Choroid plexus epithelial cell (primary cell): ENCODE measurements around the gene ABCB6.

Experiments used
- DNase-seq: peaks from one replicate; pipeline ENCODE4 v3.0.0-alpha.2; 2010; ENCODE audit warnings: low read depth
- H3K4me3 ChIP-seq: 2 replicates; pipeline ENCODE4 v1.5.1; 2011; ENCODE audit warnings: low read depth, mild to moderate bottlenecking, control low read depth, low read length, moderate library complexity
- TF ChIP-seq, protein P1 (sequence below): conservative IDR thresholded peaks from 2 replicates; pipeline ENCODE4 v1.5.1; 2011; ENCODE audit warnings: low read depth, mild to moderate bottlenecking, control low read depth, inconsistent platforms, low read length, moderate library complexity

Gene ABCB6

DNA sequence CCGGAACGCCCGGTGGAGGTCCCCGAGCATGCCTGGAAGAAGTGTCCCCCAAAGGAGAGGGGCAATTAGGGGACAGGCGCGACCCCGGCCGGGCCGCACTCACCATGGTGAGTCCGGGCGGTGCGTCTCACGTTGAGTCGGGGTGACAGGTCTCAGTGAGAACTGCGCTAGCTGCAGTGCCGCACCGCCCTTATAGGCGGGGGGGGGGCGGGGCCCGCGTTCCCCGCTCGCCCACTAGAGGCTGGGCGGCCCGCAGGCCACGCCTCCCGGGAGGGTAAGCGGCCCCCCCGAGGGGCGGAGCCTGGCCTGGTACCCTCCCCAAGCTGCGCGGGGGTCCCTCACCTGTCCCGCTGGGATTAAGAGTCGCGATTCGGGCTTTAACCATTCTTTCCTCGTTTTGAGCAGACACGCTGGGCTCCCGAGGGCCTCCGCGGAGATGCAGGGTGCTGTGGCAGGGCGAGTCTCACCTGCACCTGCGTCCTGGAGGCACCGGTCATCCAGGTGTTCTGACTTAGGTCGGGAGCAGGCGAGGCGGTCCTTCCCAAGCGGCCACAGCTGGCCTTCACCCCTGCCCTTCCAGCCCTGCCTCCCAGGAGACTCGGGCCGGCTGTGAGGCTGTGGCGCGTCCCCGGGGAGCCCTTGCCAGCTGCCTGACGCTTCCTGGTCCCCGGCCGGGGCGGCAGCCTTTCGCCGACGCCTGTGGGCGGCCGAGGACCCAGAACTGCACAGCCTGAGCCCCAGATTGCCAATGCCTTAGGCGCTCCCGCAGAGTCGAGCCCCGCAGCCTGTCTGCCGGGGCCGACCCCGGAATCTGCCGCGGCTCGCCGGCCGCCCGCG, 35.2 kb upstream of the ABCB6 start, which contains the start of gene TUBA4A:
Gene TUBA4A, minus strand, starts transcription at position 166 of the 837 bp plus-strand sequence. Its CDS starts 60 bp downstream, at position 106.
- TF ChIP-seq, protein P1, sequence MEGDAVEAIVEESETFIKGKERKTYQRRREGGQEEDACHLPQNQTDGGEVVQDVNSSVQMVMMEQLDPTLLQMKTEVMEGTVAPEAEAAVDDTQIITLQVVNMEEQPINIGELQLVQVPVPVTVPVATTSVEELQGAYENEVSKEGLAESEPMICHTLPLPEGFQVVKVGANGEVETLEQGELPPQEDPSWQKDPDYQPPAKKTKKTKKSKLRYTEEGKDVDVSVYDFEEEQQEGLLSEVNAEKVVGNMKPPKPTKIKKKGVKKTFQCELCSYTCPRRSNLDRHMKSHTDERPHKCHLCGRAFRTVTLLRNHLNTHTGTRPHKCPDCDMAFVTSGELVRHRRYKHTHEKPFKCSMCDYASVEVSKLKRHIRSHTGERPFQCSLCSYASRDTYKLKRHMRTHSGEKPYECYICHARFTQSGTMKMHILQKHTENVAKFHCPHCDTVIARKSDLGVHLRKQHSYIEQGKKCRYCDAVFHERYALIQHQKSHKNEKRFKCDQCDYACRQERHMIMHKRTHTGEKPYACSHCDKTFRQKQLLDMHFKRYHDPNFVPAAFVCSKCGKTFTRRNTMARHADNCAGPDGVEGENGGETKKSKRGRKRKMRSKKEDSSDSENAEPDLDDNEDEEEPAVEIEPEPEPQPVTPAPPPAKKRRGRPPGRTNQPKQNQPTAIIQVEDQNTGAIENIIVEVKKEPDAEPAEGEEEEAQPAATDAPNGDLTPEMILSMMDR, result no peak
- peak within 1 kb of the TSS; percentile 60 for H3K4me3 ChIP-seq
- DNase-seq, result peak; percentile 55

DNA sequence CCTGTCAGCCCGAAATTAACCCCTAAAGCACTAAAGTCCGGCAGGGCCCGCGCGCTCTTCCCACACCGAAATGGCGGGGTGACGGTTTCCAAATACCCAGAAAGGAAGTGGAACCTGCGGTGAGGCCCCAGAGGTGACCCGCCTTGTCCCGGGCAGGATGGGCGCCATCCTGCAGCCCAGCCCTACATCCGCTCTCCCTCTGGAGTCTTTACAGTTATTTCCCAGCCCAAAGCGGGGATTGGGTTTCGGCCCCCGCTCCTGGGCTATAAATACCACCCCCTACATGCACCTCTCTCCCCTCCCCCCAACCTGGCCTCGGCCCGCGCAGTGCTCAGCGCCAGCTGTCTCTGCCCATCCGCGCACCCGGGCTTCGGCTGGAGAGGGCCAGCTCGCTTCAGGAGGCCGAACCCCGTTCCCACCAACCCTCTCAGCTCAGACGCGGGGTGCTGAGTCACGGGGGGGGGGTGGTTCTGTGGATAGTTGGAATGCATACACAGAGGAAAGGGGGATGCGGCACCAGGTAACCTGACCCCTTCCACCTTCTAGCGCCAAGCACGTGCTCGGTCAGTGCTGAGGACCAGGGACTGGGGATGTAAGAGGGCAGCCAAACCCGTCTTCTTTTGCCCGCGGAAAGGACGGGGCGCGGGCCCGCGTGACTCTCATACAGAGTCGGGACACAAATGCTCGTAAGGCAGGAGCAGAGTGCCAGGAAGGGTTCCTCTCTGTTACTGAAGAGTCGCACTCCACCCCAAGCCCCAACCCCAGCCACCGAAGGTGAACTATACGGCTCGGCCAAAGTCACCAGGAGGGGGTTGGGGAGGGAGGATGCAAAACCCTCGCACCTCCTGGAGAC, 34.4 kb upstream of the ABCB6 start, which contains the start of gene TUBA4B:
Gene TUBA4B, plus strand, starts transcription at position 344 of the 853 bp plus-strand sequence. Its CDS starts 165 bp downstream, at position 509.
- TF ChIP-seq, protein P1, result no peak
- no peak for DNase-seq
- peak within 1 kb of the TSS; percentile 60 for H3K4me3 ChIP-seq

DNA sequence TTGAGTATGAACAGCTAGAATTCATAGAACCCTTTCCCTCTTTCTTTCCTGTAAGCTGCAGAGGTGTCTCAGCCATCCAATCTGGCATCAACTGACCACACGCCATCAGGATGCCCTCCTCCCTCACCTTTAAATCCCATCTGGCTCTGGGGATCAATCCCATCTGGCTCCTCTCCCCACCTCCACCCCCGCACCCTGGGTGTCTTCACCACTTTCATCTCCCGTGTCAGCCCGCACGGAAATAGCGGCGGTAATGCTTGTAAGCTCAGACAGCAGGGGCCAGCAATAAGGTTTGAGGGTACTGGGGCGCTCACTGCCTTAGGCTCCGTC, 33.8 kb upstream of the ABCB6 start:
- TF ChIP-seq, protein P1, result no peak
- H3K4me3 ChIP-seq, result peak overlapping the region; percentile 60
- DNase-seq, result no peak

DNA sequence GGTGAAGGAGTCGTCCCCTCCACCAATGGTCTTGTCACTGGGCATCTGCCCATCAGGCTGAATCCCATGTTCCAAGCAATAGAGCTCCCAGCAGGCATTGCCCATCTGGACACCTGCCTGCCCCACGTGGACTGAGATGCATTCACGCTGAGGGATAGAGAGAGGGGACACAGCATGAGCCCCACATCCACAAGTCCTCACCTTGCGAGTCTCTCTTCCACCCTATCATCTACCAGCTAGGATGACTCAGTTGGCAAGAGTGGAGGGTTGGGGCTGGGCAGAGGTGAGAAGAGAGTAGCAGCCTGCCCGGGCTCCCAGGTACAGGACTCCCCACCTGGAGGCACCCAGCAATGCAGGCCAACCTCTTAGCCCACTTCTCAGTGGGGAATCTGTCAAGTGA, 33.3 kb upstream of the ABCB6 start:
- H3K4me3 ChIP-seq, result no peak overlapping the region
- TF ChIP-seq, protein P1, result no peak
- DNase-seq, result no peak

DNA sequence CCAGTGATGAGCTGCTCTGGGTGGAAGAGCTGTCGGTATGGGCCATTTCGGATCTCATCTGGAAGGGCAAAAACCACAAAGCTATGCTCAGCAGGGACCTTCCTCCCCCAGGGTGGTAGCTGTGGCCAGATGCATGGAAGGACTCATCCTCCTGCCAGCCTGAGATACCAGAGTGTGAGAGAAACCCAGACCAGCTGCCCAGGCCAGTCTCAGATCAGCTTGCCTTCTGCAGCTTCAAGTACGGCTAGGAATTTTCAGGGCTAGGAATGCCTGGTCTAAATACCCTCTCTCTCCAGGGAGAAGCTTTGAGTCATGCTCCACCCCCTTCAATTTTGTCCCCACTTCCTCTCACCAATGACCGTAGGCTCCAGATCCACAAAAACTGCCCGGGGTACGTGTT, 32.9 kb upstream of the ABCB6 start:
- H3K4me3 ChIP-seq, result no peak overlapping the region
- TF ChIP-seq, protein P1, result no peak
- DNase-seq, result no peak

DNA sequence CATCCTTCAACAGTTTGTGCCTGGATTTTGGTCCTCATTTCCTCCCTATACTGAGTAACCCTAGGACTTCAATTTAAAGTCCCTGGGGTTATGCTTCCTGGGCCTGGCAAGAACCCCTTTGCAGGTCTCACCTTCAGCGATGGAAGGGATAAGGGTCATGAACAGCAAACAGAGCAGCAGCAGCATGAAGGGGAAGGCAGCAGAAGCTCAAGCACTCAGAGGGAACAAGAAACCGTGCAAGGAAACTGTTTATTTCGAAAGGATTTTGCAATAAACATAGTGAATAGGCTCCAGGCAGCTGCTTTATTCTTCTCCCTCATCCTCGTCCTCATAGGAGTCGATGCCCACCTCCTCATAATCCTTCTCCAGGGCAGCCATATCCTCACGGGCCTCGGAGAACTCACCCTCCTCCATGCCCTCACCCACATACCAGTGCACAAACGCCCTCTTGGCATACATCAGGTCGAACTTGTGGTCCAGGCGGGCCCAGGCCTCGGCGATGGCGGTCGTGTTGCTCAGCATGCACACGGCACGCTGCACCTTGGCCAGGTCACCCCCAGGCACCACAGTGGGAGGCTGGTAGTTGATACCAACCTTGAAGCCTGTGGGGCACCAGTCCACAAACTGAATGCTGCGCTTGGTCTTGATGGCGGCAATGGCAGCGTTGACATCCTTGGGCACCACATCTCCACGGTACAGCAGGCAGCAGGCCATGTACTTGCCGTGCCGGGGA, 31.5 kb upstream of the ABCB6 start:
- H3K4me3 ChIP-seq, result no peak overlapping the region
- no peak for DNase-seq
- TF ChIP-seq, protein P1, result no peak
